Measurements from ENCODE around the gene OSBPL1A. TPM values are rescaled to one million over a fixed set of nuclear protein-coding genes. Genes with fewer than 3 reads are reported as not detected.
A peak's percentile ranks its signal among the peaks of the same experiment; 100 is the strongest.

Gene OSBPL1A
- total RNA-seq, 2 donors from 2014 or later, result 57.0 to 86.7 TPM

GRCh38 chr18:24219561-24220317, 177.9 kb downstream of the OSBPL1A start:
- Histone ChIP-seq H3K9me3 (no peaks in the 10 kb centered on the region), H3K27ac (peak overlapping the region in 1 of 2 donors; percentile 21), H3K27me3 (no peaks in the 10 kb centered on the region), H3K36me3 (no peaks in the 10 kb centered on the region), H3K4me1 (peaks cover 0 to 34% of the 10 kb centered on the region in 2 donors), H3K4me3 (no peak overlapping the region)
- no peak for TF ChIP-seq CTCF (IDR thresholded peaks at IDR 0.05)
- DNase-seq (ENCODE audit: low spot score), result no peak

GRCh38 chr18:24214913-24215312, 182.7 kb downstream of the OSBPL1A start:
- Histone ChIP-seq H3K27me3 (no peaks in the 10 kb centered on the region), H3K36me3 (no peaks in the 10 kb centered on the region), H3K27ac (peak overlapping the region in 1 of 2 donors; percentile 9), H3K4me1 (peaks cover 0 to 42% of the 10 kb centered on the region in 2 donors), H3K4me3 (no peak overlapping the region), H3K9me3 (no peaks in the 10 kb centered on the region)
- no peak for TF ChIP-seq CTCF (IDR thresholded peaks at IDR 0.05)
- no peak for DNase-seq (ENCODE audit: low spot score)

- H3K4me1 ChIP-seq, result peaks cover 0 to 35% of the 10 kb centered on the region in 2 donors
- no peaks in the 10 kb centered on the region for H3K27me3 ChIP-seq
- no peak for TF ChIP-seq CTCF (IDR thresholded peaks at IDR 0.05)
- no peaks in the 10 kb centered on the region for H3K9me3 ChIP-seq
- H3K27ac ChIP-seq, result peak overlapping the region in 1 of 2 donors; percentile 9
- DNase-seq (ENCODE audit: low spot score), result no peak
- no peaks in the 10 kb centered on the region for H3K36me3 ChIP-seq
- no peak overlapping the region for H3K4me3 ChIP-seq
Measured at GRCh38 chr18:24214144-24214543, 183.5 kb downstream of the OSBPL1A start.

GRCh38 chr18:24212939-24213338, 184.7 kb downstream of the OSBPL1A start:
- no peak overlapping the region for H3K4me3 ChIP-seq
- no peak for TF ChIP-seq CTCF (IDR thresholded peaks at IDR 0.05)
- no peaks in the 10 kb centered on the region for H3K27me3 ChIP-seq
- no peak for DNase-seq (ENCODE audit: low spot score)
- H3K4me1 ChIP-seq, result peaks cover 0 to 35% of the 10 kb centered on the region in 2 donors
- peak overlapping the region in 1 of 2 donors; percentile 26 for H3K27ac ChIP-seq
- H3K9me3 ChIP-seq, result no peaks in the 10 kb centered on the region
- no peaks in the 10 kb centered on the region for H3K36me3 ChIP-seq

GRCh38 chr18:24209558-24209957, 188.1 kb downstream of the OSBPL1A start:
- Histone ChIP-seq H3K4me3 (no peak overlapping the region), H3K4me1 (peaks cover 0 to 18% of the 10 kb centered on the region in 2 donors), H3K9me3 (no peaks in the 10 kb centered on the region), H3K27me3 (no peaks in the 10 kb centered on the region), H3K36me3 (no peaks in the 10 kb centered on the region), H3K27ac (no peak overlapping the region)
- TF ChIP-seq CTCF (IDR thresholded peaks at IDR 0.05), result no peak
- DNase-seq (ENCODE audit: low spot score), result no peak

Data from right atrium auricular region (tissue), 2 donors.